Stimulated activated CD8-positive, alpha-beta memory T cell treated with anti-CD3 and anti-CD28 coated beads, Interleukin-12 subunit alpha, Interleukin-12 subunit beta, amount 100 ng/mL, for 1 hour (primary cell): ENCODE measurements around the gene YTHDF2.
"Not testable (repeated sequence)": the region's sequence is repeated elsewhere in the genome, so short reads cannot be mapped to it uniquely, and the experiment has no call there.

Experiments used
- DNase-seq: peaks from one replicate; pipeline ENCODE4 v3.0.0-alpha.2; 2020; ENCODE audit warnings: low read depth

Gene YTHDF2

DNA sequence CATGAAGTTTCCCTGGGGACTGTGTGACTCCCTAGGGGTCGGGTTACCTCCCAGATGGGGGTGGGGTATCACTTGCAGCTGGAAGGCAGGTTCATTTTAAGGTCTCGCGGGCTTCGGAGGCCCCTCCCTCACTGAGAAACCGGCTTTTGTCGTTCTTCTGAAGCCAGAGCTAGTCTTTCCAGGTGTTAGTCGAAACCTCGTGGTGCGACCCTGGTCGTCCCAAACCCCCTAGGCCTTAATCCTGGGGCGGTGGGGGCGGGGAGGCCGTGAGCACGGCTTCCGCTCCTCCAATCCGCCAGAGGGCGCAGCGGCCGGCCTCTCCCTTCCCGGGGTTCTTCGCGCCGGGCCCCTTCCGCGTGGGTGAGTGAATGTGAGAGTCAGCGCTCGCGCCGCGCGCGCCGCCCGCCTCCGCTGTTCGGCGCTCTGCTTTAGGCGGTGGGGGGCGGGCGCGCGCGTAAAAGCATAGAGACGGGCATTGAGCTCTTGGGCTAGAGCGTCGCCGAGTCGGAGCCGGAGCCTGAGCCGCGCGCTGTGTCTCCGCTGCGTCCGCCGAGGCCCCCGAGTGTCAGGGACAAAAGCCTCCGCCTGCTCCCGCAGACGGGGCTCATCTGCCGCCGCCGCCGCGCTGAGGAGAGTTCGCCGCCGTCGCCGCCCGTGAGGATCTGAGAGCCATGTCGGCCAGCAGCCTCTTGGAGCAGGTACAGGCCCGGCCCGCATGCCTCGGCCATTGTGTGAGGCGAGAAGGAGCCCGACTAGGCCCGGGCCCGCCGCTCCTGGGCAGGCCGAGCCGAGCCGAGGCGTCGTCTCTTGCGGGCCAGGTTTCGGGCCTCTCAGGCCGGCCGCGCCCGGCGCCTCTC is at the start of gene YTHDF2:
YTHDF2 (plus strand) TSS at position 491 of the 857 bp plus-strand sequence; CDS start at position 672, 181 bp downstream.
- DNase-seq, result peak; percentile 97

DNA sequence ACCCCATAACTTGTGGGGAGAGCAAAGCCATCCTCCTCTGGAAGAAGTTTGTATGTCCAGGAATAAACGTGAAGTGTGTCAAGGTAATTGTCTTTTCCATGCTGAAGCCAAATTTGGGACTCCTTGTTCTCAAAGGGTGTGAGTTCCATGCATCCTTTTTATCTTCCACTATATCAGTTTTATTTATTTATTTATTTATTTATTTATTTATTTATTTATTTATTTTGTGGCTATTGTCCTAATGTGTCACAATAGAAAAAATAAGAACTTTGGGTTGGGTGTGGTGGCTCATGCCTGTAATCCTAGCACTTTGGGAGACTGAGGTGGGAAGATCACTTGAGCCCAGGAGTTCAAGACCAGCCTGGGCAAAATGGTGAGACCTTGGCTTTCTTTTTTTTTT is 45.1 kb upstream of the YTHDF2 start:
- DNase-seq, result not testable (repeated sequence)

DNA sequence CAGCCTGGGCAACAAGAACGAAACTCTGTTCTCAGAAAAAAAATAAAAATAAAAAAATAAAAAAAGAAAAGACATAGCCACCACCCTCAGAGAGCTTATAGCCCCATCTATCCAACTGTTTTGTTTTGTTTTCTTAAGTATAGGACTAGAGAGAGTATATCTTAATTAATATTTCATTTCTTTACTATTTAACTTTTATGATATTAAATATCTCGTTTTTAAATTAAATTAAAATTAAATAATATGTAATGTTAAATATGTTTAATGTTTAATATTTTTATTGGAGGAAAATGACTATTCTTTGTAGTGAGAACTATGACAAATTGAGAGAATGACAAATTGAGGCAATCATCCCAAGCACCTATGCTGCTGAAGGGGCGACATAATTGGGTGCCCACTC is 33.1 kb upstream of the YTHDF2 start:
- no peak for DNase-seq

DNA sequence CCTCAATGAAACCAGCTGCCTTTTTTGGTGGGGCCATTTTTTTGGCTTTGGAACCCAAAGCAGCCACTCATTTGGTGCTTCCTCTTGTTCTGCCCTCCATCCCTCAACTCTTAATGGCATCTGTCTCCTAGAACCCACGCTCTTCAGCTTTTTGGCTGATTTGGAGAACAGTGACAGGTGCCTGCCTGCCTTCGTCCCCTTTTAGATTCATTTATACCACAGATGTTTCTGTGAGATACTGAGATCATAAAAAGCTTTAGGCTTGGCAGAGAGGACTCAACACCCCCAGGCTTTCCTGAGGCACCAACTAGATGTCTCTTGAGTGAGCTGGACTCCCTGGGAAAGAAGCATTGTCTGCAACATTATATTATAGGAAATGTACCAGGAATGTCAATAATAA is 20.4 kb upstream of the YTHDF2 start:
- no peak for DNase-seq

DNA sequence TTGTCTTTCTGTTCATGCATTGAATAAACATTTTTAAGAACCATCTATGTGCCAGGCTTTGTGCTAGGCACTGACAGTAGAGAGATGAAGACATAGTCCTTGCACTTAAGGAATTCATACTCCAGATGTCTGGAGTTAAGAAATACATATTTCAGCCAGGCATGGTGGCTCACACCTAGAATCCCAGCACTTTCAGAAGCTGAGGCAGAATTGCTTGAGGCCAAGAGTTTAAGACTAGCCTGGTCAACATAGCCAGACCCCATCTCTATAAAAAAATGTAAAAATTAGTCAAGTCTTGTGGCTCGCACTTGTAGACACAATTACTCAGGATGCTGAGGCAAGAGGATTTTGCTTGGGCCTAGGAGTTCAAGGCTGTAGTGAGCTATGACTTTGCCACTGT is 18.6 kb upstream of the YTHDF2 start:
- no peak for DNase-seq

DNA sequence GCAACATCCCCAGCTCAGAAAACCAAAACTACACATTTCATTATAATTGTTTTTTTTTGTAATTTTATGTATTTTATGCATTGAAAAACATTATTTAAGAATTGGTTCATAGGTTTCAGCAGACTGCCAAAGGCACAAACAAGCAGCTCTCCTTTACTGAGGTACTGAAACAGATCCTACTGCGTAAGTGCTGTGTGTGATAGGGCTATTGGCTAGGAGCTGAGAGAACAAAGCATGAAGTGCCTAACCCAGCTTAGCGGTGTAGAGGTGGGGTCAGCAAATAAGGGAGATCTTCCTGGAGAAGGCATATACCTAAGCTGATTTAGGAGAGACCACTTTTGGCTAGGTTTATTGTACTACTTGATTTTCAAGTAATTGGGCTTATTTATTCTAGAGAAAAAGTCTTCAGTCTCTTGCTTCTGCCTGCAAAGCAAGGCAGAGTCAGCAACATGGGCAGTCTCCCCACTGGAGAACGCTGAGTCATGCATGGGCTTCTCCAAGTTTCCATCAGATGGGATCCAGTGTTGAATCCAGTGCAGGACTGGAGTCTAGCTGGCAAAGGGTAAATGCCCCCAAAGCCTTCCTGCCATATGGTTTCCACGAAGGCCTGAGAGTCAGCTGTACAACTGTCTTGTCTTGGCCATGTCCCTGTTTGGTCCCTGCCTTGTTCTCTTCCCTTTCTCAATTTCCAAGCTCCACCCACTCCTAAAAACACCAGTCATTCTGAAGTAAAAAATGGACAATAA is 18.0 kb upstream of the YTHDF2 start:
- DNase-seq, result no peak

DNA sequence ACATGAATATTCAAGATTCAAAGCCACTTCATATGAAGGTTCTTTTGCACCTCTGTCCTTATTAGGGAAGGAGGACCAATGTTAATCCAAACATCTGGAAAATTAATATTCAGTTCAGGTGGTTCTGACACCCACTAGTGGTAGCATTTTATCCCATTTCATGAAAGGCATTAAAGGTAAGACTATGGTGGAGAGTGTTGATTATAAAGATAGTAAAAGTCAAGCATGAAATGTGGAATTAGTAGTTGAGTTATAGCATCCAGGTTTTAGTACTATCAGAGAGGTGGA is 17.5 kb upstream of the YTHDF2 start:
- no peak for DNase-seq

DNA sequence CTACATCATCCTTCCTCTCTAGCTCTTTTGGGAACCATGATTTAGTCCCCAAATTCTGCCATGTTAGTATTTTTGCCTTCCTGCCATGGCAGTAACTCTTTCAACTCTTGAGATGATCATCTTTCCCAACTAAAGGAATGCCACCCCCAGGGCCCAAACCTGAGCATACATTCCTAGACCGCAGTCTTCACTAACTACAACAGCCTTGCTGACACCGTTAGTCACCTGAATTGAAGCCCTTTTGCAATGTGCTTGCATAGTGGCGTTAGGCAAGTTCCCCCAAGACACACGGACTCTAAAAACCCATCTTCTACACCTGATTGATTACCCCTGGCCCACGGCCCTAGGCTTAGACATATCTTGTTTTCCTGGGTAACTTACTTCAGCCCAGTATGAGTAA is 16.4 kb upstream of the YTHDF2 start:
- no peak for DNase-seq

DNA sequence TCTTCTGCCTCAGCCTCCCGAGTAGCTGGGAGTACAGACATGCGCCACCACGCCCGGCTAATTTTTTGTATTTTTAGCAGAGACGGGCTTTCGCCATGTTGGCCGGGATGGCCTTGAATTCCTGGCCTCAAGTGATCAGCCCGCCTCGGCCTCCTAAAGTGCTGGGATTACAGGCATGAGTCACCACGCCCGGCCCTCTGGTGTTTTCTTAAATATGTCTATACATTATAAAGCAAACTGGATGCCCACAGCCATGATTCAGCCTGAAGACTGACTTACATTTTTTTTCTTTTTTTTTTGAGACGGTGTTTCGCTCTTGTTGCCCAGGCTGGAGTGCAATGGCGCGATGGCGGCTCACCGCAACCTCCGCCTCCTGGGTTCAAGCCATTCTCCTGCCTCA is 14.8 kb upstream of the YTHDF2 start:
- DNase-seq, result not testable (repeated sequence)

DNA sequence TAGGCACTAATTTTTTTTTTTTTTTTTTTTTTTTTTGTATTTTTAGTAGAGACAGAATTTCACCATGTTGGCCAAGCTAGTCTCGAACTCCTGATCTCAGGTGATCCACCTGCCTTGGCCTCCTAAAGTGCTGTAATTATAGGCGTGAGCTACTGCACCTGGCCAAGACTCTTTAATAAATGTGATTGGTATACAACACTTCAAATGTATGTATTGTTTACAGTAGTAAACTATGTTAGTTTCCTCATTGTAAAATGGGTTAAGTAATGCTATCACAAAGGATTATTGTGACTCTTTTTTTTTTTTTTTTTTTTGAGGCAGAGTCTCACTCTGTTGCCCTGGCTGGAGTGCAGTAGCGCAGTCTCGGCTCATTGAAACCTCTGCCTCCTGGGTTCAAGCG is 11.4 kb upstream of the YTHDF2 start:
- DNase-seq, result not testable (repeated sequence)

DNA sequence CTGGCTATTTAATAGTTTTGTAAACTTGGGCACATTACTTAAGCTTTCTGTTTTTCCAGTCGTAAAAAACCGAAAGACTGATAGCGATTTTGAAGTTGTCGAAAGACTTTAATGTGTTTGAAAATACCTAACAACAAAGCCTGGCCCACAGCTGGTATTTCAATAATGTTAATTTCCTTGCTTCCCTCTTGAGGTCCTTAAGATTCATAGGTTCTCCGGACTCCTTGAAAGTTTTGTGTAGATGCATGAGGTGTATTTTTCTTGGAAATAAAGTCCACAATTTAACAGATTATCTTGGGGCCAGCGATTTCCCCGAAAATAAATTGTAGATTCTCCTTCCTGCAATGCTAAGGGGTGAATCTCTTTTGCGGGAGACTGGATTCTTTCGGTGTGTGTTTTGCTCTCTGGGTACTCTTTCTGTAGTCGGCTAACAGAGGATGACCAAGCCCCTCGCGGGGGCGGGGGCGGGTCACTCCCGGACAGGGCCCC is 735 bp upstream of the YTHDF2 start:
- DNase-seq, result no peak

DNA sequence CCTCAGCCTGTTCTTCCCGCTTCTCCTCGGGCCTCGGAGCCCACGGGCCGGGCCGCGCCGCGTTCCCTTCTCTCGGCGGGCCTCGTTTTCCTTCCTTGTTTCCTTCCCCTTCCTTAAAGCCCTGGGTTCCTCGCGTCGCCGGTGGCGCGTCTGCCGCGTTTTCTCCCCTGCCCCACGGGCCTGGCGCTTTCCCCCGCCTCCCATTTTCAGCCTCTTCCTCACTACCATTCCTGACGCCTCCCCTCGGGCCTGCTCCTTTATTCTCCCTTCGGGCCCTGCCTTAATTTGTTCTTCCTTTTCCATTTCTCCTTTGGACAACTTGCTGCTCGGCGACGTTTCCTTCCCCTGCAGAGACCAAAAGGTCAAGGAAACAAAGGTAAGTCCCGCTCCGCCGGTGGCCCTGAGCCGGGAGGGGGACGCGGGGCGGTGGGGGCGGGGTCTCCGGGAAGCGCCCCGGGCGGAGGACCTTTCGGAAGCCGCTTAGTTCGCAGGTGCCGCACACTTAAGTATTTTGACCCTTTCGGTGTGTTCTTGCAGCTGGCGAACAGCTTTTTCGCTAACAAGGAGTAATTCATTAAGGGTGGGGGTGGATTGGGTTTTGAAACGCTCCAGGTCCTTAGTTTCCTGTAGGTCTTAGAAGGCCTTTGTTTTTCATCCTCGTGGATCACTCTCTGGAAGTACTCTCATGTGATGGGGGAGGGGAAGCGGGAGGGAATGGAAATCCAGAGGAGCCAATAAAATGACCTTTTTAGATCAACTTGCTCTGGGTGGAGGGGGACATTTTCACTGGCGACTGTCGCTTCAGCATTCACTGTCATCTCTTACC is 780 bp downstream of the YTHDF2 start:
- DNase-seq, result peak; percentile 8

DNA sequence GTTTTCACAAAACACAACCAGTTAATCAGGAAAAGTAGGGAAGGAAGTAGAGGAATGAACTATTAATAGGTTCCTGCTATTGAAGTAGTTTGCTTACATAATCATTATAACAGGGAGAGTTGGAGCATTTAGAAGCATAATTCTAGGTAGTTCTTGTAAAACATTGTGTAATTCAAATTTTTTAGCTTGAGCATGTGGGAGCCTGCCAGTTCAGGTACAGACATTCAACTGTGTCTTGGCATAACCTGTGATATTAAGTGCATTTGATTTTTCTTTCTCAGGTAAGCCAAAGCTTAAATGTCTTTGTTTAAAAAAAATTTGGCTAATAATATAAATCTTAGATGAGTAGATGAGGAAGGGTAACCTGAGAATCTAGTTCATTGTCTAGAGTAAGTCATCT is 3.4 kb downstream of the YTHDF2 start:
- no peak for DNase-seq

DNA sequence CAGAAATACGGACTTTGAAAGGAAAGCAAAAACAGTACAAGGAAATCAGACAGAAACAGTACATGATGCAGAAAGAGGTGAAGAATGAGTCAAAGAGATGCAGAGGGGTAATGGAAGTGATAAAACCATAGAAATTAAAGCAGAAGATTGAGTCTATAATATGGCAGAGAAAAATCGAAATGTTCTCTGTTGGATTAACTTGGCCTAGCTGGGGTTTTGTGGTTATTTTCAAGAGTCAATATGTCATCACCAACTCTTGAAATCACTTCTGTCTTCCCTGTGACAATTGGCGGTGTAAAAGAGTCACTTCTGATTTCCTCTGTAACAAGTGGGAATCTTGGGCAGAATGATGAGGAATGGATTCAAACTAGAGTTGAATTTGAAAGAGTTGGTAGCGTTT is 7.4 kb downstream of the YTHDF2 start:
- DNase-seq, result no peak

DNA sequence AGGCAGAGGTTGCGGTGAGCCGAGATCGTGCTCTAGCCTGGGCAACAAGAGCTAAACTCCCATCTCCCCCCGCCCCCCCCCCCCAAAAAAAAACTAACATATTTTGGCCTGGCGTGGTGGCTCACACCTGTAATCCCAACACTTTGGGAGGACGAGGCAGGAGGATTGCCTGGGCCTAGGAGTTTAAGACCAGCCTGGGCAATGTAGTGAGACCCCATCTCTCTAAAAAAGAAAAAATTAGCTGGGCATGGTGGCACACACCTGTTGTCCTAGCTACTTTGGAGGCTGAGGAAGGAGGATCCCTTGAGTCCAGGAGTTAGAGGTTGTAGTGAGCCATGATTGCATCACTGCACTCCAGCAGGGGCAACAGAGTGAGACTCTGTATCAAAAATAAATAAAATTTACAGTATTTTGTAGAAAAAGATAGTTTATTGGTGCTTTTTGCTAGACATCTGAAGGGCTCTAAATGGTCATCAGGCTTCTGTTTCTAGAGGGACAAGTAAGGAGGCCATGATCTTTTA is 9.0 kb downstream of the YTHDF2 start:
- no peak for DNase-seq

DNA sequence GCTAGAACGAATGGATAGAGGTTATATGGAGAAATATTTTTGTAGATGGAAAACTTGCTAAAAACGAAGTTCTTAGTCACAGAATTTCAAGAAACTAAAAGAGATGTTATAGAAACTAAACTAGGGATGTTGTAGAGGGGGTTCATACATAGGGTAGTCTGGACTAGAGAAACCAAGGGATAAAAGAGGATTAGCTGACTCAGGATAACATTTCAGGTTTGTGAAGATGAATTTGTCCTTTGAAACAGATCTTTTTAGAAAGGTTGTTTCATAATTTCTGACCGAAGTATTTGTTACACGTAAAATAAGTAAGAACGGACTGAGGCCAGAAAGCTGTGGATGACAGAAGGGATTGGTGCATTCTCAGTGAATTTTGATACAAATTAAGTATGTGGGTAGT is 13.6 kb downstream of the YTHDF2 start:
- no peak for DNase-seq

DNA sequence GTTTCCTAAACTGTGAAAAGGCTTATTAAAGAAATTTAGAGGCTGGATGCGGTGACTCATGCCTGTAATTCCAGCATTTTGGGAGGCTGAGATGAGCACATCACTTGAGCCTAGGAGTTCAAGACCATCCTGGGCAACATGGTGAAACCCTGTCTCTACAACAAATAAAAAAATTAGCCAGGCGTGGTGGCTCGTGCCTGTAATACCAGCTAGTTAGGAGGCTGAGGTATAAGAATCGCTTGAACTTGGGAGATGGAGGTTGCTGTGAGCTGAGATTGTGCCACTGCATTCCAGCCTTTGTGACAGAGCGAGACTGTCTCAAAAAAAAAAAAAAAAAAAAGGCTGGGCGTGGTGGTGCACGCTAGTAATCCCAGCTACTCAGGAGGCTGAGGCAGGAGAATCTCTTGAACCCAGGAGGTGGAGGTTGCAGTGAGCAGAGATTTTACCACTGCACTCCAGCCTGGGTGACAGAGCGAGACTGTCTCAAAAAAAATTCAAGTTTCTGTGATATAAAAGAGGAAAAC is 14.1 kb downstream of the YTHDF2 start:
- DNase-seq, result not testable (repeated sequence)

DNA sequence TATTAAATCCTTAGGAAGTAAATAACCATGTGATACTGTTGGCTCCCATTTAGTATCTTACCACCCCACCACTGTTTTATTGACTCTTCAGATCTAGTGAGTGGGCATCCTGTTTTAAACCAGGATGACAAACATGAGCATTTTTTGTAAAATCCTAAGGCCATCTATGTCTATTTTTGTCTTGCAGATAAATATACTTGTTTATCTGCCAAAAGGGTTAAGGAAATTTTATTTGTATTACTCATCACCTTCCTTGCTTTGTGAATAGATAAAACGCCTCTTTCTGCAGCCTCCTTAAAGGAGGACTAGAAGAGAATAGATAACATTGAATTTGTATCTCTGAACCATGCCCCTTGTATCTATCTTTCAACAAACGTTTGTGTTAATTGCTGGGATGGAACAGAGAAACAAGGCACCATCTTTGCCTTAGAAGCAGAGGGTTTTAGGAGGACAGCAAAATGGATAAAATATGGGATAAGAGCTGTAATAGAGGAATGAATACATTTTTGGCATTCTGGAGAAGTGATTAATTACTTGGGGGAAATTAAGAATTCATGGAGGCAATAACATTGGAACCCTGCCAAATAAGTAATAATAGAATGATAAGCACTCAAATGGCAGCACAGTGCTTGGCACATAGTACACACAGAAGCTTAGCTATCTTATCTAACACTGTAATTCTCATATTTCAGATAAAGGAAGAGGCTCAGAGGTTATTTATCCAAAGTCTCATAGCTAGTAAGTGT is 14.7 kb downstream of the YTHDF2 start:
- no peak for DNase-seq

DNA sequence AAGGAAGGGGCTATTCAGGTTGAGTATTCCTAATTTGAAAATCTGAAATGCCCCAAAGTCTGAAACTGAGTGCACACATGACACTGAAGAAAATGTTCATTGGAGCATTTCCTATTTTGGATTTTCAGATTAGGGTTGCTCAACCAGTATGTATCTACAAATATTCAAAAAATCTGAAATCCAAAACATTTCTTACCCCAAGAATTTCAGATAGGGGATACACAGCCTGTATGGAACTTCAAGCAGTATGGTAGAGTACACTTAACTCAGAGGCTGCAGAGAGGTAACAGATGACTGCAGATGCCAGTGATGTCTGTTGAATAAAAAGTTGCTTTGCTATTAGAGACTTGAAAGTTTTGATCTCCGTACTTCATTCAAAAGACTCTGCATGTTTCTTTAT is 19.0 kb downstream of the YTHDF2 start:
- no peak for DNase-seq

DNA sequence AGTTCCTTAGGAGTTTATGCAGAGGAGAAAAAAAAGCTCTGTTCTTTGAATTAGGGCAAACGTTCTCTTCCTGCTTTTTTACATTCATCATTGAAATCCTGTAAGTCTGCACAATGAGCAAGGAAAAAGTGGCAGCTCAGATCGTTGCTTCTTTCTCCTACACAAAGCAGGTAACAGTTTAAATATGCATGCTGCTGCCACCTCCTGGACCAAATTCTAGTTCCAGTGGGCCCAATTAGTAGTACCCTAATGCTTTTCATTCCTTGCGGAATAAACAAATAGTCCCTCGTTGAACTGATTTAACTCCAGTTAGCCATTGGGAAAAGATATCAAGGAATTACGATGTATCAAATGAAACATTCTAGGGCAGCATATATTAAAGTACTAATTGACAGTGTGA is 20.1 kb downstream of the YTHDF2 start:
- no peak for DNase-seq

DNA sequence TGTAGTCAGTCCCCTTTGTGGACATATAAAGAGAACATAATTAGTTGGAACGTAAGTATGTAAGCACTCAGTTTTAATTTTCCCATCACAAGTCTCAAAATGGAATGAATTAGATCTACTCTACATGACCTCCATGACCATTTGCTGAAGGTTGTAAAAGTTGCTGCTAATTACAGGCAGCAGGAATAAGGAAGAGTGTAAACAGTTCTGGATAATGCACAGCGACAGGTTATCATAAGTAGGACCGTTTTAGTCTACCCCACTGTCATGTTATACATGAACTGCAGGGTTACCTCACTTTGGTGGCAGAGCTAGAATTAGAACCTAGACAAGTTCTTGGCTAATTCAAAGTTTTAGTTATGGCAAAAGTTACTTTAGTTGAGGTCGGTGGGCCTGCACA is 21.7 kb downstream of the YTHDF2 start:
- DNase-seq, result no peak
